Thyroid gland (tissue), 4 donors: ENCODE results near the gene SPDYE18.
"Not testable (repeated sequence)": the region's sequence is repeated elsewhere in the genome, so short reads cannot be mapped to it uniquely, and the experiment has no call there.

ENCODE experiments used
- POLR2A ChIP-seq, 2 donors: fragments of 450-650 bp; IDR thresholded peaks; one replicate each; pipeline ENCODE4 v1.6.1; 2017; ENCODE audit warnings: antibody characterized with exemption in 2 of 2, mild to moderate bottlenecking in 2 of 2, moderate library complexity in 1 of 2
- TF ChIP-seq, protein P1 (sequence below), 6 experiments: fragments of 200-600 bp in 3 of 6; fragments of 450-650 bp in 3 of 6; sonication (generic) in 3 of 6; IDR thresholded peaks; one replicate each; pipeline ENCODE4 v1.5.1; 2016 to 2019; ENCODE audit warnings: antibody characterized with exemption in 6 of 6, mild to moderate bottlenecking in 2 of 6, inconsistent platforms in 1 of 6, moderate library complexity in 1 of 6

DNA sequence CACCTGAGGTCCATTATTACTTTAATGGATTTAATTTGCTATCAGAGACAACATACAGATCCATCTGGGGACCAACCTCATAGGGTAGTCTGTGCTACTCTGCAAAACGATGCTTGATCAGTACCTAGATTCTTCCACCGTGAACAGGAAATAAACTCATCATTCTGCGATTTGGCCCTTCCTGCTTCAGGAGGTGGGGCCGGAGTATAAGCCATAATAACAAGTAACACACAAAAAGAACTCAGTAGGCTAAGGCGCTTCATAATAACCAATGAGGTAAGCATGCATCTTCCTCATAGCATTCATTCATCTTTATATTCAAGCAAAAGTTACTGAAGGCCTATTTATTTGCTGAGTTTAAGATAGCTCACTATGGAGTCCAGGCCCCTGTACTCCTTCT, 17.3 kb upstream of the SPDYE18 start:
- TF ChIP-seq, protein P1, sequence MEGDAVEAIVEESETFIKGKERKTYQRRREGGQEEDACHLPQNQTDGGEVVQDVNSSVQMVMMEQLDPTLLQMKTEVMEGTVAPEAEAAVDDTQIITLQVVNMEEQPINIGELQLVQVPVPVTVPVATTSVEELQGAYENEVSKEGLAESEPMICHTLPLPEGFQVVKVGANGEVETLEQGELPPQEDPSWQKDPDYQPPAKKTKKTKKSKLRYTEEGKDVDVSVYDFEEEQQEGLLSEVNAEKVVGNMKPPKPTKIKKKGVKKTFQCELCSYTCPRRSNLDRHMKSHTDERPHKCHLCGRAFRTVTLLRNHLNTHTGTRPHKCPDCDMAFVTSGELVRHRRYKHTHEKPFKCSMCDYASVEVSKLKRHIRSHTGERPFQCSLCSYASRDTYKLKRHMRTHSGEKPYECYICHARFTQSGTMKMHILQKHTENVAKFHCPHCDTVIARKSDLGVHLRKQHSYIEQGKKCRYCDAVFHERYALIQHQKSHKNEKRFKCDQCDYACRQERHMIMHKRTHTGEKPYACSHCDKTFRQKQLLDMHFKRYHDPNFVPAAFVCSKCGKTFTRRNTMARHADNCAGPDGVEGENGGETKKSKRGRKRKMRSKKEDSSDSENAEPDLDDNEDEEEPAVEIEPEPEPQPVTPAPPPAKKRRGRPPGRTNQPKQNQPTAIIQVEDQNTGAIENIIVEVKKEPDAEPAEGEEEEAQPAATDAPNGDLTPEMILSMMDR (IDR thresholded peaks at IDR 0.05) = not testable (repeated sequence)
- TF ChIP-seq POLR2A (IDR thresholded peaks at IDR 0.05) = not testable (repeated sequence)
